A549 treated with RU486 at 1 μM for 4 hours (cell line): ENCODE data around the gene C9orf43. TPM values are rescaled to one million over a fixed set of nuclear protein-coding genes. Genes with fewer than 3 reads are reported as not detected.

Source experiments
- total RNA-seq: library from RNA; stranded (reverse); fragments of 200-300 nt; extraction: Qiagen RNA extraction; gene quantifications from 5 replicates; pipeline ENCODE4 v1.2.3, GENCODE V29; 2022; ENCODE audit warnings: low read depth

Gene C9orf43
- 0.41 to 0.78 TPM (median 0.60 TPM) in 5 replicates for total RNA-seq

GRCh38 chr9:113410207-113410864 lies at the start of gene C9orf43, which contains the start of gene POLE3:
Gene C9orf43, plus strand, starts transcription at chr9:113410747. Its CDS starts 2,747 bp downstream, at chr9:113413494.
Gene POLE3, minus strand, starts transcription at chr9:113410675. Its CDS starts 382 bp downstream, at chr9:113410293.

DNA sequence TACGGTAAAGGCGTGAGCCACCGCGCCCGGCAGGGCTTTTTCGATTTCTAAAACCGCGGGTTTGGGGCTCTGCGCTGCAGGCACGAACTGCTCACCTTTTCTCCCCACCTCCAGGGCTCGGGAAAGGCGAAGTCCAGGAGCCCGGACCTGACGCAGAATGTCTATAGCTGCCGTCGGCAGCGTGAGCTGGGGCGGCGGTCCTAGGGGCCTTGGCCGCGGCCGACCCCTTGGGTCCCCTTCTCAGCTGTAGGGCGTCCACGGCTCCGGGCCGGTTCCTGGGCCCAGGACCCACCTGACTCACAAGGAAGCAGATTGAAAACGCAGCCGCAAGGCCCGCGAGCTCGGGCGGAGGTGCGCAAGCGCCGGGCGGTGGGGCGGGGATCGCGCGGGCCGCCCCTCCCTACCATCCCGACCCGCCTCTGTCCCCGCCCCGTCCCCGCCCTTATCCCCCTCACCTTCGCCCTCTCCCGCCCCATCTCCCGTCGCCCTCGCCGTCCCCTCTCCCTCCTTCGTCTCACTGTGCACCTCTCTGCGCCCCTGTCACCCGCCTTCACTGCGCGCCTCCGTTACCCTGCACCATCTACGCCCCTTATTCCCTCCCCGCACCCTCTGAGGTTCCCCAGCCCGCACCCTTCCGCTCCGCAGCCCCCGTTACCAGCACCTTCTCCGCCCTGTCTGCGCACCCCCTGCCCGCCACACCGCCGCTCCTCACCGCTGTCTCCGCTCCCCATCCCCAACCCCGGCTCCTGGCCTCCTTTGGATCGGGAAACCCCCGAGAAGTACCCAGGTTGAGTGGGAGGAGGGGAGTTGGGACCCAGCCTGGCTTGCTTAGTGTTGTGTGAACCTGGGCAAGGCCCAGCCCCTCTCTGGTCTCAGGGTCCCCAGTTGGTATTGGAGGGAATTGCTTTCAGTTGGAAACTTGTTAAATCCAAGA lies 33.6 kb upstream of the C9orf43 start, which contains the start of gene HDHD3:
Gene HDHD3, minus strand, starts transcription at position 353 of the 934 bp plus-strand sequence. CDS start 2,632 bp downstream, outside the sequence.

DNA sequence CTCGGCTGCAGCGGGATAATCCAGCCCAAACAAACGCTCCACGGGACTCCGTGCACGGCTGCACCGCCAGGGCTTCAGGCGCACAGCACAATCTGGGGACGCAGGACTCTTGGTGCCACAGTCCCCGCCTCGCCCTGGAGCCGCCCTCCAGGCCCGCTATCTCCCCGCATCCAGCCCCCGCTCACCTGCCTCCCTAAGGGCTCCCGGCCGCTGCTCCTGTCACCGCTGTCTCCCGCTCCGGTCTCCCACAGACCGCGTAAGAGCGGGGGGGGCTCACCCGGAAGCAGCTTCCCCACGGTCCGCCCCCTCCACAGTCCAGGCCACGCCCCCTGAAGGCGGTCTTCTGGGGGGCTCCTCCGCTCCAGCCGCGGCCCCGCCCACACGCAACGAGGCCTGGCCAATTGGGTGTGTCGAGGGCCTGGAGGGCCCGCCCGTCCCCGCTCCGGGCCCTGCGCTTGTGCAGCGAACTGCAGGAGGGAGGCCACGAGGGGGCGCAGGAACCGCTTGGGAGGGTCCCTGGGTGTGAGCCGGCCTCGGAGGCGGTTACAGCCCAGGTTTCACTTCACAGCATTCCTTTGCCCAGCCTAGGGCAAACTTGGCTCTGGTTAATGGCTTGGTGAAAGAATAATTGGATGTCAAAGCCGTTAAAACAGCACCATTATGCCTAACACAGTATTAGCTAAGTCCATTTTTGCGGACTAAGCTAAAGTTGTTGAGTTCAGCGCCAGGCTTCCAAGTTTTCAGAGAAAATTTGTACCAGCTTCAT lies 9.3 kb upstream of the C9orf43 start, which contains the start of gene ALAD:
Gene ALAD, minus strand, starts transcription at position 258 of the 766 bp plus-strand sequence. CDS start 7,725 bp downstream, outside the sequence.

DNA sequence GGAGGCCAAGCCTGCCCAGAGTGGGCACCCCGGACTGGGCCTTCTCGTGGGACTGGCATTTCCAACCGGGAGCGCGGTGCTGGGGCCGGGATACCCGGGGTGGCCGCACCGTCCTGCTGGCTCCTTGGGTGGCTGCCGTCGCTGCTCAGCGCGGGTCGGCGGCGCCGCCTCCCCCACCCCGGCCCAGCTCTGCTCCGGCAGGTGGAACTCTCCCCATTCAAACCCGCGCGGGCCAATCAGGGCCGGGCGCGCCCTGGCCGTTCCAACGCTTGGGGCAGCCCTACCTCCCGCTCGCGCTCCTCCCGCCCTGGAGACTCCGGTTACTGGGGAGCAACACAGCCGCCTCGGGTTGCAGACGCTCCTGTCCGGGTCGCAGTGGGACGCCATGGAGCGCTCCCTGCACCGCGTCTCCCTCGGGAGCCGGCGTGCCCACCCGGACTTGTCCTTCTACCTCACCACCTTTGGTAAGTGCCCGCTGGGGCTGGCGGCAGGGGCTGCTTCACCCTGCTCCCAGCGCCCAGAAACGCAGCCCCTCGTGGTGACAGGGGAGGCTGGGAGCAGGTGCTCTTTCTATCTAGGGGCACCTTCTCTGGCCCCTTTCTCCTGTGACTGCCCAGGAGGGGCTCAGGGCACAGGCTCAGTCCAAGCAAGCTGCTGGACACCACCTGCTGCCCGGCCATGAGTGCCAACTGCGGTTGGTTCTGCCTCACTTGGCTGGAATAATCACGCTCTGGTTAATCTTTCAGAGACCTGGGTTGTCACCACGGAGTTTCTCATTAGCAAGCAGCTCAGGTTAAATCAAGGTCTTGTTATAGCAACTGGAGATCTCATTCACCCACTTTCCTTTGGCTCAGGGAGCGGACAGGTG lies 53.1 kb downstream of the C9orf43 start, which contains the start of gene RGS3:
Gene RGS3, plus strand, starts transcription at position 310 of the 868 bp plus-strand sequence. Its CDS starts 76 bp downstream, at position 386.

Other genes starting within 250 kb of the C9orf43 start
- 17.5 to 18.4 TPM (median 17.8 TPM) in 5 replicates for gene FKBP15, start 189.5 kb upstream of the C9orf43 start, total RNA-seq
- 17.9 to 23.9 TPM (median 22.0 TPM) in 5 replicates for gene SLC31A1, start 189.2 kb upstream of the C9orf43 start, total RNA-seq
- 43.0 to 67.2 TPM (median 45.6 TPM) in 5 replicates for gene CDC26, start 135.2 kb upstream of the C9orf43 start, total RNA-seq
- 54.5 to 61.0 TPM (median 57.9 TPM) in 5 replicates for gene PRPF4, start 135.1 kb upstream of the C9orf43 start, total RNA-seq
- 0.09 to 0.15 TPM in 2 of 5 replicates, not detected in the others for gene RNF183, start 107.4 kb upstream of the C9orf43 start, total RNA-seq
- 0.88 to 1.3 TPM (median 1.2 TPM) in 5 replicates for gene WDR31, start 70.5 kb upstream of the C9orf43 start, total RNA-seq
- gene BSPRY, start 61.2 kb upstream of the C9orf43 start, total RNA-seq, result 0.03 to 0.22 TPM (median 0.06 TPM) in 4 of 5 replicates, not detected in the other
- 19.4 to 26.8 TPM (median 24.6 TPM) in 5 replicates for gene HDHD3, start 33.8 kb upstream of the C9orf43 start, total RNA-seq
- gene ALAD, start 9.5 kb upstream of the C9orf43 start, total RNA-seq, result 13.1 to 16.7 TPM (median 14.7 TPM) in 5 replicates
- gene POLE3, start 72 bp upstream of the C9orf43 start, total RNA-seq, result 104 to 127 TPM (median 112 TPM) in 5 replicates
- gene RGS3, start 53.0 kb downstream of the C9orf43 start, total RNA-seq, result 24.6 to 25.9 TPM (median 25.1 TPM) in 5 replicates